Body of pancreas (tissue), 4 donors: ENCODE results near the gene SLC7A1. TPM values are rescaled to one million over a fixed set of nuclear protein-coding genes. Genes with fewer than 3 reads are reported as not detected.

Source experiments
- ATAC-seq: fragments of 150-250 bp; one replicate; pipeline ENCODE4 v1.9.1; 2016
- DNase-seq, 4 donors: peaks; one replicate each; pipeline ENCODE4 v3.0.0-alpha.2; 2019
- H3K27ac ChIP-seq, 4 donors: fragments of 200-600 bp; sonication (generic); 1 replicate in 3 of 4; 2 replicates in 1 of 4; pipeline versions ENCODE4 v1.5.1 to v1.6.1; 2016 to 2019; ENCODE audit warnings: mild to moderate bottlenecking in 1 of 4, mixed read lengths in 1 of 4, moderate library complexity in 1 of 4
- H3K27me3 ChIP-seq, 2 donors: fragments of 200-600 bp; sonication (generic); one replicate each; pipeline ENCODE4 v1.6.0; 2016; ENCODE audit warnings: mild to moderate bottlenecking in 1 of 2
- H3K36me3 ChIP-seq, 2 donors: fragments of 200-600 bp; sonication (generic); replicated peaks in 1 of 2; 2 replicates each; pipeline ENCODE4 v1.5.1; 2016; ENCODE audit warnings: low read depth in 2 of 2; ENCODE audit not compliant: insufficient read depth in 1 of 2
- H3K4me1 ChIP-seq: fragments of 200-600 bp; sonication (generic); one replicate; pipeline ENCODE4 v1.6.0; 2016
- H3K4me3 ChIP-seq, 2 donors: fragments of 200-600 bp; sonication (generic); 1 replicate in 1 of 2; 2 replicates in 1 of 2; pipeline ENCODE4 v1.5.1; 2016 to 2019
- H3K9me3 ChIP-seq, 3 donors: fragments of 200-600 bp; sonication (generic); 1 replicate in 2 of 3; 2 replicates in 1 of 3; pipeline ENCODE4 v1.5.1; 2016
- POLR2A ChIP-seq, 3 donors: fragments of 450-650 bp; IDR thresholded peaks; one replicate each; pipeline ENCODE4 v1.6.1; 2016; ENCODE audit warnings: antibody characterized with exemption in 3 of 3, mild to moderate bottlenecking in 2 of 3
- WGBS, 2 donors: methylation state at CpG; one replicate each; pipeline ENCODE4 v1.1.5; 2017; 5-methylcytosine and 5-hydroxymethylcytosine counted together
- intact Hi-C: fragments of 100-400 bp; cut with DNase I; formaldehyde crosslinking; loops from one replicate; pipeline ENCODE4 v1.15.1; 2023
- total RNA-seq, 2 donors: library from RNA; depleted of rRNA; stranded (reverse); fragments of >200 nt; gene quantifications; one replicate each; pipeline ENCODE4 v1.1.0, GENCODE V29; 2016
- TF ChIP-seq, protein P1 (sequence below), 7 experiments: fragments of 450-650 bp in 4 of 7; fragments of 200-600 bp in 3 of 7; sonication (generic) in 3 of 7; IDR thresholded peaks; one replicate each; pipeline ENCODE4 v1.5.1; 2016 to 2019; ENCODE audit warnings: antibody characterized with exemption in 7 of 7

SLC7A1 gene
- total RNA-seq, 2 donors from 2014 or later: 15.3 to 30.3 TPM

DNA sequence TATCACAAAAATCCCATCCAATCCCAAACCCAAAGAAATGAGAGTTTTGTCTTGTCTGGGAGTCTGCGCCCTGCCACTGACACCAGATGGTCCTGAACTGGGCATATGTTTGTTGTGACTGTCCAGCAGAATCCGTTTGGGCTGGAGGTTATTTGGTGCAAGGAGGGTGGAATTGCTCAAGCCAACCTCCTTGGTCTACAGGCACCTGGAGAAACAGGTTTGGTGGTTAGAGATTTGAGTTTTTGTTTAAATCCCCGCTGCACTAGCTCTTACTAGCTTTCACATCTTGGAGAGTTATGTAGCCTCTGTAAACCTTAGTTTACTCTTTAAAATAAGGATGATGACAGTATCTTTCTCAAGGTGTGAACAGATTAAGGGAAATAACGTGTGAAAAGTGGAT is 101.7 kb downstream of the SLC7A1 start:
- 63 to 80% methylated on average over 4 of the region's 4 CpGs for WGBS, 2 donors
- intact Hi-C loops: no loop called here
- Histone ChIP-seq H3K36me3 (no peaks in the 10 kb centered on the region), H3K4me1 (peaks cover 26% of the 10 kb centered on the region), H3K27ac (no peak overlapping the region), H3K4me3 (no peak overlapping the region), H3K9me3 (no peaks in the 10 kb centered on the region), H3K27me3 (no peaks in the 10 kb centered on the region)
- no peak for ATAC-seq
- no peak for DNase-seq
- TF ChIP-seq, protein P1, sequence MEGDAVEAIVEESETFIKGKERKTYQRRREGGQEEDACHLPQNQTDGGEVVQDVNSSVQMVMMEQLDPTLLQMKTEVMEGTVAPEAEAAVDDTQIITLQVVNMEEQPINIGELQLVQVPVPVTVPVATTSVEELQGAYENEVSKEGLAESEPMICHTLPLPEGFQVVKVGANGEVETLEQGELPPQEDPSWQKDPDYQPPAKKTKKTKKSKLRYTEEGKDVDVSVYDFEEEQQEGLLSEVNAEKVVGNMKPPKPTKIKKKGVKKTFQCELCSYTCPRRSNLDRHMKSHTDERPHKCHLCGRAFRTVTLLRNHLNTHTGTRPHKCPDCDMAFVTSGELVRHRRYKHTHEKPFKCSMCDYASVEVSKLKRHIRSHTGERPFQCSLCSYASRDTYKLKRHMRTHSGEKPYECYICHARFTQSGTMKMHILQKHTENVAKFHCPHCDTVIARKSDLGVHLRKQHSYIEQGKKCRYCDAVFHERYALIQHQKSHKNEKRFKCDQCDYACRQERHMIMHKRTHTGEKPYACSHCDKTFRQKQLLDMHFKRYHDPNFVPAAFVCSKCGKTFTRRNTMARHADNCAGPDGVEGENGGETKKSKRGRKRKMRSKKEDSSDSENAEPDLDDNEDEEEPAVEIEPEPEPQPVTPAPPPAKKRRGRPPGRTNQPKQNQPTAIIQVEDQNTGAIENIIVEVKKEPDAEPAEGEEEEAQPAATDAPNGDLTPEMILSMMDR (IDR thresholded peaks at IDR 0.05): no peak
- no peak for TF ChIP-seq POLR2A (IDR thresholded peaks at IDR 0.05)

DNA sequence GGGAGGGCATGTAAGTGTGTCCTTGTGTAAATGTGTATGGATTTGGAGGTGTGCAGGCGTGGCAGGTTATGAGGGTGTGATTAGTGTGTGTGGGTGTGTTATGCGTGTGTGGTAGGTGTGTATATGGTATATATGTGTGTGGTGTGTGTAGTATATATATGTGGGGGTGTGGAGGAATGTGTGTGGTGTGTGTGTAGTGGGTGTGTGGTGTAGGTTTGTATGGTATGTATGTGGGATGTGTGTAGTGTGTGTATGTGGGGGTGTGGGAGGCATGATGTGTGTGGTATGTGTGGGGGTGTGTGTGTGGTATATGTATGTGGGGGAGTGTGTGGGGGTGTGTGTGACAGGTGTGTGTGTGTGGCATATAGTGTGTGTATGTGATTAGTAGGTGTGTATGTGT is 104.2 kb downstream of the SLC7A1 start:
- Histone ChIP-seq H3K27me3 (no peaks in the 10 kb centered on the region), H3K4me1 (peaks cover 7% of the 10 kb centered on the region), H3K27ac (no peak overlapping the region), H3K4me3 (no peak overlapping the region), H3K36me3 (no peaks in the 10 kb centered on the region), H3K9me3 (no peaks in the 10 kb centered on the region)
- DNase-seq (no peak), ATAC-seq (no peak)
- TF ChIP-seq POLR2A (IDR thresholded peaks at IDR 0.05): no peak
- TF ChIP-seq, protein P1 (IDR thresholded peaks at IDR 0.05): no peak
- WGBS, 2 donors: 50 to 93% methylated on average over 2 of the region's 2 CpGs
- intact Hi-C loops: no loop called here

- no peaks in the 10 kb centered on the region for H3K9me3 ChIP-seq
- WGBS, 2 donors: 91 to 92% methylated on average over 9 of the region's 9 CpGs
- no peak overlapping the region for H3K4me3 ChIP-seq
- peaks cover under 1% of the 10 kb centered on the region for H3K4me1 ChIP-seq
- TF ChIP-seq, protein P1 (IDR thresholded peaks at IDR 0.05): no peak
- TF ChIP-seq POLR2A (IDR thresholded peaks at IDR 0.05): no peak
- DNase-seq (no peak), ATAC-seq (no peak)
- no peaks in the 10 kb centered on the region for H3K27me3 ChIP-seq
- H3K27ac ChIP-seq: no peak overlapping the region
- intact Hi-C loops: no loop called here
- H3K36me3 ChIP-seq: no peaks in the 10 kb centered on the region
Observed at GRCh38 chr13:29490561-29490885, 105.0 kb downstream of the SLC7A1 start.

- WGBS, 2 donors: 78 to 81% methylated on average over 14 of the region's 14 CpGs
- Histone ChIP-seq H3K27ac (no peak overlapping the region), H3K36me3 (no peaks in the 10 kb centered on the region), H3K4me1 (no peaks in the 10 kb centered on the region), H3K9me3 (no peaks in the 10 kb centered on the region), H3K4me3 (no peak overlapping the region), H3K27me3 (no peaks in the 10 kb centered on the region)
- ATAC-seq (no peak), DNase-seq (no peak)
- intact Hi-C loops: no loop called here
- no peak for TF ChIP-seq POLR2A (IDR thresholded peaks at IDR 0.05)
- TF ChIP-seq, protein P1 (IDR thresholded peaks at IDR 0.05): no peak
Observed at GRCh38 chr13:29489650-29490560, 105.6 kb downstream of the SLC7A1 start.
